A673 (cell line): ENCODE measurements around the gene PRF1. TPM values are rescaled to one million over a fixed set of nuclear protein-coding genes. Genes with fewer than 3 reads are reported as not detected.
"Not testable (repeated sequence)": the region's sequence is repeated elsewhere in the genome, so short reads cannot be mapped to it uniquely, and the experiment has no call there.

Experiments
- BruUV-seq: library from RNA; stranded (reverse); fragments of 400-500 nt; replicated peaks from 2 replicates; lab custom pipeline; 2021; lab: Mats Ljungman, UMichigan
- CTCF ChIA-PET: fragments of 300-600 bp; sonication (Branson Sonifier 250); formaldehyde crosslinking; loops from one replicate; lab custom pipeline; 2022; ENCODE audit warnings: antibody characterized with exemption; lab: Charles Lee
- POLR2A ChIA-PET: fragments of 300-600 bp; sonication (Branson Sonifier 250); formaldehyde crosslinking; loops from one replicate; lab custom pipeline; 2022; ENCODE audit warnings: antibody characterized with exemption; ENCODE audit not compliant: low non-redundant PET; lab: Charles Lee
- DNase-seq: peaks from one replicate; pipeline ENCODE4 v3.0.0-alpha.2; 2015; ENCODE audit warnings: low spot score
- H3K27ac ChIP-seq: fragments of 200-600 bp; sonication (generic); 2 replicates; pipeline ENCODE4 v1.5.1; 2016; ENCODE audit warnings: mixed run types, low read depth, mild to moderate bottlenecking, mixed read lengths, antibody characterized with exemption, low read length; ENCODE audit not compliant: poor library complexity, severe bottlenecking
- H3K27me3 ChIP-seq: fragments of 200-600 bp; sonication (generic); replicated peaks from 2 replicates; pipeline ENCODE4 v1.6.1; 2017; ENCODE audit warnings: mixed run types, low read depth, mild to moderate bottlenecking, mixed read lengths, antibody characterized with exemption, low read length; ENCODE audit not compliant: insufficient read depth, poor library complexity
- H3K36me3 ChIP-seq: fragments of 200-600 bp; sonication (generic); 2 replicates; pipeline ENCODE4 v1.6.1; 2016; ENCODE audit warnings: mixed run types, mild to moderate bottlenecking, mixed read lengths, antibody characterized with exemption, low read length; ENCODE audit not compliant: insufficient read depth, poor library complexity, severe bottlenecking
- H3K4me1 ChIP-seq: fragments of 200-600 bp; sonication (generic); 2 replicates; pipeline ENCODE4 v1.6.1; 2017; ENCODE audit warnings: mixed run types, mild to moderate bottlenecking, mixed read lengths, antibody characterized with exemption, low read length; ENCODE audit not compliant: insufficient read depth, poor library complexity, severe bottlenecking
- H3K4me3 ChIP-seq: fragments of 200-600 bp; sonication (generic); 2 replicates; pipeline ENCODE4 v1.5.1; 2016; ENCODE audit warnings: low read depth, mixed run types, mild to moderate bottlenecking, mixed read lengths, low read length; ENCODE audit not compliant: poor library complexity, severe bottlenecking
- H3K9me3 ChIP-seq: fragments of 200-600 bp; sonication (generic); 2 replicates; pipeline ENCODE4 v1.6.1; 2016; ENCODE audit warnings: mixed run types, low read depth, mild to moderate bottlenecking, mixed read lengths, antibody characterized with exemption, low read length; ENCODE audit not compliant: poor library complexity, severe bottlenecking
- CTCF ChIP-seq: fragments of 300-800, 200-600 bp; sonication (generic); conservative IDR thresholded peaks from 2 replicates; pipeline ENCODE4 v1.5.1; 2017; ENCODE audit warnings: low read depth, mild to moderate bottlenecking, antibody characterized with exemption, low read length, moderate library complexity, mixed read lengths
- EZH2 ChIP-seq: fragments of 200-600 bp; sonication (generic); IDR thresholded peaks from 2 replicates; pipeline ENCODE4 v1.6.1; 2017; ENCODE audit warnings: borderline replicate concordance, low read depth, mild to moderate bottlenecking, mixed read lengths, antibody characterized with exemption, low read length; ENCODE audit not compliant: poor library complexity, severe bottlenecking
- intact Hi-C: fragments of 100-400 bp; cut with micrococcal nuclease; formaldehyde crosslinking; loops from one replicate; pipeline ENCODE4 v1.10.0; 2022; ENCODE audit not compliant: unreplicated experiment
- total RNA-seq: library from RNA; stranded (reverse); gene quantifications from 2 replicates; pipeline ENCODE4 v1.2.3, GENCODE V29; 2021

Gene PRF1
- total RNA-seq, 1 experiment from 2014 or later: not detected

GRCh38 chr10:70647086-70647485, 44.5 kb upstream of the PRF1 start:
- H3K27me3 ChIP-seq: no peaks in the 10 kb centered on the region
- peaks cover 5% of the 10 kb centered on the region for H3K9me3 ChIP-seq
- no peaks in the 10 kb centered on the region for H3K36me3 ChIP-seq
- ChIA-PET CTCF (no interaction called here), POLR2A (no interaction called here)
- intact Hi-C loops: no loop called here
- TF ChIP-seq EZH2 (no peak), CTCF (no peak)
- H3K4me1 ChIP-seq: no peaks in the 10 kb centered on the region
- no peak overlapping the region for H3K4me3 ChIP-seq
- DNase-seq: no peak
- no TSS peak for BruUV-seq
- no peak overlapping the region for H3K27ac ChIP-seq

GRCh38 chr10:70644959-70645358, 42.4 kb upstream of the PRF1 start:
- H3K4me1 ChIP-seq, DNase-seq, H3K27ac ChIP-seq, H3K36me3 ChIP-seq, H3K27me3 ChIP-seq, POLR2A ChIA-PET, CTCF ChIA-PET, intact Hi-C loops, H3K4me3 ChIP-seq, BruUV-seq, H3K9me3 ChIP-seq: not testable (repeated sequence)

- H3K27ac ChIP-seq, H3K9me3 ChIP-seq, H3K36me3 ChIP-seq, DNase-seq, POLR2A ChIA-PET, H3K27me3 ChIP-seq, H3K4me3 ChIP-seq, intact Hi-C loops, CTCF ChIA-PET, BruUV-seq, H3K4me1 ChIP-seq: not testable (repeated sequence)
These were observed 40.7 kb upstream of the PRF1 start for GRCh38 chr10:70643272-70643671.

- DNase-seq, BruUV-seq, H3K4me3 ChIP-seq, H3K27ac ChIP-seq, H3K9me3 ChIP-seq, H3K36me3 ChIP-seq, H3K4me1 ChIP-seq, CTCF ChIA-PET, POLR2A ChIA-PET, H3K27me3 ChIP-seq, intact Hi-C loops: not testable (repeated sequence)
These were observed 37.3 kb upstream of the PRF1 start for GRCh38 chr10:70639640-70640383.

GRCh38 chr10:70634515-70634914, 32.0 kb upstream of the PRF1 start:
- CTCF ChIA-PET, H3K27me3 ChIP-seq, H3K27ac ChIP-seq, H3K4me3 ChIP-seq, H3K4me1 ChIP-seq, H3K9me3 ChIP-seq, intact Hi-C loops, BruUV-seq, POLR2A ChIA-PET, H3K36me3 ChIP-seq, DNase-seq: not testable (repeated sequence)
